GM19455 (cell line): ENCODE measurements around the gene AHNAK2.

Experiments
- ATAC-seq: cut with Tn5 transposase; IDR thresholded peaks from one replicate; pipeline ENCODE4 v1.9.1; 2021; ENCODE audit not compliant: unreplicated experiment

Gene AHNAK2

DNA sequence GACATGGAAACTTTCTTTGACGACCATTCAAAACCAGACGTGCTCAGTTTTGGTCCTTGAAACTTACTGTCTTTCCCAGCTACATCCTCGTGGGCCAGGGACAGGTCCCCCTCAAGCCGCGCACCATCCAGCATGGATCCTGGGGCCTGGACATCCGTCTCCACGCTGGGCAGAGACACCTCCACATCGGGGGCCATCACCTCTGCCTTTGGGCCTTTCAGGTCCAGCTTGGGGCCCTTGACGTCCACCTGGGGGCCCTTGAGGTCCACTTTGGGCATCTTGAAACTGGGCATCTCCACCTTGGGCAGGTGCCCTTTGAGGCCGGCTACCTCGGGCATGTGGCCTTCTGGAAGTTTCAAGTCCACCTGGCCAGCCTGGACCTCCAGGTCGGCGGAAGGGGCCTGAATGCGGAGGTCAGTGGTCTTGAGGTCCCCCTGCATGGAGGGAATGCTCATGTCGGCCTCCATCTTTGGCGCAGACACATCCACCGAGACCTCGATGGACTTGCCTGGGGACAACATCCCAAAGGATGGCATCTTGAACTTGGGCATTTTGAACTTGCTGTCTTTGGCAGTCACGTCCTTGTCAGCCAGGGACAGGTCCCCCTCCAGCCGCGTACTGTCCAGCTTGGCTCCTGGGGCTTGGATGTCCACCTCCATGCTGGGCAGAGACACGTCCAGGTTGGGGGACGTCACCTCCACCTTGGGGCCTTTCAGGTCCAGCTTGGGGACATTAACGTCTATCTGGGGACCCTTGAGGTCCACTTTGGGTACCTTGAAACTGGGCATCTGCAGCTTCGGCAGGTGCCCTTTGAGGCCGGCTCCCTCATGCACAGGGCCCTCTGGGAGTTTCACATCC, 36.4 kb downstream of the AHNAK2 start:
- no peak for ATAC-seq

DNA sequence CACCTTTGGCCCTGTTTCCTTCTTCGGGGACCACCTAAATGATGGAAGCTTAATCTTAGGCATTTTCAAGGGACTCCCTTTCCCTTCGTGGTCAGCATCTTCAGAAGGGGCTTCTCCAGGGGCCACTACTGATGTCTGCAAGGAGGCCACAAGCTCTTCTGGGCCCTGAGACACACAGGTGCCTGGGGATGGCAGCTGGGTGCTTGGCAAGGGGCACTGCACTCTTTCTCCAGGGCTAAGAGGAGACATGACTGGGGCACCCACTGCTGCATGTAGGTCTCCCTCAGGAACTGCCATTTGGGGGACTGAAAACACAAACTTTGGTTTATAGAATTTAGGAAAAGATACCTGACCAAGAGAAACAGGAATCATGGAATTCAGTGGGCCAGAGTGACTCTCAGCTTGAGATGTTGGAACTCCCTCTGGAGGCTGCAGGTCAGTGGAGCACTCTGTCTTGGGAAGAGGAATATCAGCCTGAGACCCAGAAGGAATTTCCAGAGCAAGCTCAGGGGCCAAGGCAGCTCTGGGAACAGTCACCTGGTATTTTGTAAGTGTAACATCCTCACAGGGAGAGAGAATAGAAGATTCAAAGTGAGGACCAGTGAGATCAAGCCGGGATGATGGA, 37.5 kb downstream of the AHNAK2 start:
- ATAC-seq, result no peak

DNA sequence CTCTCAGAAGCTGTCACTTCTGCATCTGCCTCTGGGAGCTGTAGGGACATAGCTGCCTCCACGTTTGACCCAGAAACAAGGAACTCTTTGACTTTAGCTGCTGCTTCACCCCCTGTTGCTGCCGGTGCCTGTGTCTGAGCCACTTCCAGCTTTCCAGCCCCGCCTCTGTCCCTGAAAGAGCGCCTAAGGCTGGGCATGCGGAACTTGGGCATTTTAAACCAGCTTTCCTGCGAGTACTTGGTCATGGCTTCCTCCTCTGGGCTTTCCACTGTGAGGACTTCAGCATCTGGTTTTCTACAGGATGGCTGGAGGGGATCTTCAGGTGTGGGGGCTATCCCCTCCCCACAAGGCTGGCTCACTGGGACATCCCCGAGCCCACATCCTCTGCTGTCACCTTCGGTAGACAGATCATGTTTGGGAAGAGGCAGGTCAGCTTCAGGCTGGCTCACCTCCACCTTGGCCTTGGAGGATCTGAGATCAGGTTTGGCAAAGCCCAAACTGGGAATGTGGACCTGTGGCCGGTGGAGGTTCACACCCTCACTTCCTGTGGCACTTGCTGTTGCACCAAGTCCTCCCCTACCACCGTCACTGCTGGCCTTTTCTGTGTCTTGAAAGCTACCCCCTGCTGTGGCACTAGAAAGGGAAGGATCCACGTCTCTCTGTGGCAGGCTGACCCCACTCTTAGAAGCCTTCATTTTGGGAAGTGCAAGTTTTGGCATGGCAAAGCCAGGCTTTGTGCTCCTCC, 38.3 kb downstream of the AHNAK2 start:
- no peak for ATAC-seq

DNA sequence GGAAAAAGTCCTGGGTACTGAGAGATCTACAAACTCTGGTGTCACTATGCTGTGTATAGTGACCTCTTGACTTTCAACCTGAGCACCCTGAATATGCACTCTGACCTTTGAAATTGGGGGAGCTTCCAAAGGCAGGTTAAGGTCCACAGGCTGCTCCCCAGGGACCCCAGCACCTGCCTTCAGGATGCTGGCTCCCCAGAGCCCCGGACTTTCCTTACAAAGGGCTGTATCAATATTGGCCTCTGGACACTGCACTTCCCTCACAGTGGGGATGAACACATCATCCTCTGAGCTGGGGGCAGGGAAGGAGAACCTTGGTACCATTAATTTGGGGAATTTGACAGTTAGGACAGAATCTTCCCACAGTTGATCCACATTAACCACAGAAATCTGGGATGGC, 39.2 kb downstream of the AHNAK2 start:
- no peak for ATAC-seq

DNA sequence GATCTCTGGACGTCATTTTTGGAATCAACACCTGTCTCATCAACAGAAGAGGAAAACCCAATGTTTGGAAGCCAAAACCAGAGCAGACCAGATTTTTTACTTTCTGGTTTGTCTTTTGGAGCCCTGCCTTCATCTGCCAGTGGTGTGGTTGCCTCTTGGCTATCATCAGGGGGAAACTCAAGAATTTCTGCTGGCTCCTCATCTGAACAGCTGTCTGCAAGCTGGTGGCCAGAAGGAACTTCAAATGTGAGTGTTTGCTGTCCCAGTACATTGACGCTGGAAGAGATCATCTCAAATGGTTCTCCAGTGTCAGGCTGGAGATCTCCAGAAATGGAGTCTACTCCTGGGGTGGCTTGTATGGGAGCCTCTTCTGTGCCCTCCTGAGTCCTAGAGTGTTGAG, 39.7 kb downstream of the AHNAK2 start:
- ATAC-seq, result no peak

DNA sequence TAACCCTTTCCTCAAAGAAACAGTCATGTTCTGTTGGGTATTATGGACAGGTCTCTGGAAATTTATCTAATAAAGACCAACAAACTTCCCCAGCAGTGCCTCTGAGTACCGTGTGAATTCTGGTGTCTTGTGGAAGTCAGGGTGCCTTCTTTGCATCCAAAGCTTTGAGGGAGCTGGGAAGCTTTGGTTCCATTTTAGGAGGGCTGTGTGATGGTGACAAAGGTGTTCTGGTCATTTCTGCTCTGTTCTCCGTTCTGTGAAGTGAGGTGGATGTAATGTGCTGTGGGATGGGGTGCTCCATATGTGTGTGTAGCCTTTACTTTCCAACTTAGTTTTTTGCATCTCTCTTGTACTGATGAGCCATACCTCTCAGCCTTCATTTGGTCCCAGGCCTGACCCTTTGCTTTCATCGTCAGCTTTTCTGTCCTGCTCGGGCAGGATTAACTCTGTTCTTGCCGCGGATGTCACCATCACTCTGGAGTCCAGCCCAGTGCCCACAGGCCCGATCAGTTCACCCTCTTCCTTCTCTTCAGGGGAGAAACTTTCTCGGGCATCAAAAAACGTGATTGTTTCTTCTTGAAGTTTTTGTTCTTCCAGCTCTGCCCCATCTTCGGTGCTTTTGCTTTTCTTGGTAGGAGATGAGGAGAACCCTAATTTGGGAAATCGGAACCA, 40.3 kb downstream of the AHNAK2 start:
- no peak for ATAC-seq

DNA sequence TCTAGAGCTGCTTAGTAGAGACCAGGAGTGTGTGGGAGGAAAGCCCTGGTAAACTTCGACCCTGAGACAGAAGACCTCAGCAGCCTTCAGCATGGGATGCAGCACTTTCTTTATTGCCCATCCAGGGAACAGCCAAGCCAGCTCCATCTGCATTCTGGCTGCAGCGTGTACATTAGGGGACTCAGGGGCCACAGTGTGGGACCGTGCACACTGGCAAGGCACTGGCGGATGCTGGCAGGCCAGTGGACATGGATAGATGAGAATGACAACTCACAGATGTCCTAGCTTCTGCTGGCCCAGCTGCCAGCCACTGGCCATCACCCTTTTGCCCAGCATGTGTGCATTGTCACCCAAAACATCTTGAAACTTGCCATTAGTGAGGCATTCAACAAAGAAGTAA, 41.0 kb downstream of the AHNAK2 start:
- ATAC-seq, result no peak

DNA sequence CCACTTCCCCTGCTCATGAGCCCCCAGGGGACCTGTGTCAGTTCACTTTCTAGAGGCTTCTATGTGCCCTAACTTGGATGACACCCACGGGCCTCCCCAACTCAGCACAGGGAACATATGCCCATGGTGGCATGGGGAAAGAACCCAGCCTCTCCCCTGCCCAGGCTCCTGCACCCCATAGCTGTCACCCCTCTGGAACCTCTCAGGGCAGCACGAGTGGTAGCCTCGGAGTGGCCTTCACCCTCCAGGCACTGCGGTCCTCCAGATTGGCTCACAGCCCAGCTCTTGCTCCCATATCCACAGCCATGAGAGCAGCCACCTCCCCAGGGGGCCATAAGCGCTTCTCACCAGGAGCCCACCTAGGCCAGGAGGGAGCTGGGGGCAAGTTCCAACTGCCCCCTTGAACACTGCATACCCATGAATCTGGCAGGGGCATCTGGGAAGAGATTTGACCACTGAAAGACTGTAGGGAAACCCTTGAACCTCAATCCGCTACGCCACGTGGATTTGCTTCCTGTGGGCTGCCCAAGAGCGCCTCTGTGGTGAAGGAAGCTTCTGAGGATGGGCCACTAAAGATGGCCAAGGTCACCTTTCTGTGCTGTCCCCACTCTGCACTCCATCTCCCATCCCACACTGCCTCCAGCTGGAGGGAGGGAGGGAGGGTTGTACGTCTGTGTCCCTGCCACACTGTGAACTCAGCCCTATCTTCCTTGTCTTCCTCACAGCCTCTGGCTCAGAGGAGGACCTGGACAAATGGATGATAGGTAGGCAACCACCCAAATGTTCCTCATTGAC, 41.6 kb downstream of the AHNAK2 start:
- no peak for ATAC-seq

DNA sequence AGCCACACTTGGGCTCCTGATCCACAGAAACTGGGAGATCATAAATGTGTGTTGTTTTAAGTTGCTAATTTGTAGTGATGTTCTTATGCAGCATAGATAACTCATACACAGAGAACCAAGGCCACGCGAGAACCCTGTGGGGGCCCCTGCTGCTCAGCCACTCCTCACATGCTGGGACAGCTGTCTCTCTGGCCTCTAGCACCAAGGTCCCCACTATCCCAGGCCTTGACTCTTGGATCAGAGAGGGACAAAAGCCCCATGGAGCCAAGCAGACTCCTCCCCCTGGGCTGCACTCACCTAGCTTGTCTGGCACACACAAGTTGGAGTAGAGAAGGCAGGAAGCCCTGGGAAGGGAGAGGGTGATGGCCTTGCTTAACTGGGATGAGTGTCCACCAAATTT, 42.2 kb downstream of the AHNAK2 start:
- no peak for ATAC-seq

DNA sequence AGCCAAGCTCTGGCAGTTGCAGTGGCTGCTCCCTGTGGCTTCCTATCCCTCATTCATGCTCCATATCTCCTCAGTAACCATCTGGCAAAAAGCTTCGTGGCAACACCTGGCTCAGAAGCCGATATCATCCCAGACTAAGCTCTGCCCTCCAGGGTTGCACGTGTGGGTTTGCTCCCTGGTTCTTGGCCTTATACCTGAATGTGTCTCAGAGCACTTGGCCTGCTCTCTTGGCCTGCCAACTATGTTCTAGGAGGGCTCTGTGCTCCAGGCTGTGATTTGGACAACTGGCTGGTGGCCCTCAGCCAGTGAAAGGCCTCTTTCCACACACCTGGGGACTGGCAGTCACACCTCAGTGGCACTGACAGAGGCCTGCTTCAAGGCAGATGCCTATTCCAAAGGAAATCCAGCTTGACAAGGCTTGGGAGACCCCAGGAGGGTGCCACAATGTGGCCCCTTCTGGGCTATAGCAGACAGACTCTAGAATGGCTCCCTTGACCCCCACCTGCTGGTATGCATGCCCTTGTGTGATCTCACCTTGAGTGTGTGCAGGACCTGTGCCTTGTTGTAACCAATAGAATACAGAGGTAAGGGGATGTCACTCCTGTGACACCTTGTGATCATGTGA, 43.0 kb downstream of the AHNAK2 start:
- no peak for ATAC-seq

DNA sequence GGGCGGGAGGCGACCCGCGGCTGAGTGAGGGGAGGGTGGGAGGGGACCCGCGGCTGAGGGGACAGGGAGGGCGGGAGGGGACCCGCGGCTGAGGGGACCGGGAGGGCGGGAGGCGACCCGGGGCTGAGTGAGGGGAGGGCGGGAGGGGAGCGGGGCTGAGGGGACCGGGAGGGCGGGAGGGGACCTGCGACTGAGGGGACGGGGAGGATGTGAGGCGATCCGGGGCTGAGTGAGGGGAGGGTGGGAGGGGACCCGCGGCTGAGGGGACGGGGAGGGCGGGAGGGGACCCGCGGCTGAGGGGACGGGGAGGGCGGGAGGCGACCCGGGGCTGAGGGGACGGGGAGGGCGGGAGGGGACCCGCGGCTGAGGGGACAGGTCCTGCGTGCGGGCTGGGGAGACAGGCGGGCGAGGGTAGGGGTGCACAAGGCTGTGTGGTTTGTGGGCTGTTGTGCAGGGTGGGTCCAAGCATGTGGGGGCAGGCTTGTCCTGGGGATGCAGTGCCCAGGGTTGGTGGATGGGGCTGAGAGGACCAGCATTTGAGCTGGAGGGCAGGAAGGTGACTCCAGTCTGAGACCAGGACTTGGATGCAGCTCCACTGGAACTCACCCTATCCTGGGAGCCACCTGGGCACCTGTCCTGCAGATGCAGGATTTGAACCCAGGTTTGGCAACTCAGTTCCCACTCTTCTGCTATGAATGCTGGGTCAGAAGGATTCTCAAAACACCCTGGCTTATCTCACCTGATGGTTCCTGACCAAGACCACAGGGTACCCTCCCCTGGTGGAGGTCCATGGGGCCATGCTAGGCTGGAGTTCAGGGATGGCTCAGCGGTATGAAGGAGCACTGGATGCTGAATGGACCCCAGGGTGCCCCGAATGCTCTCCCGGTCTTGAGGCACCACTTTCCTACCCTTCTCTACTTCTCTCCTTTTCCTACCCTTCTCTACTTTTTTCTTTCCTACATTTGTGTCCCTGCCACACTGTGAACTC, 44.1 kb downstream of the AHNAK2 start:
- ATAC-seq, result no peak

DNA sequence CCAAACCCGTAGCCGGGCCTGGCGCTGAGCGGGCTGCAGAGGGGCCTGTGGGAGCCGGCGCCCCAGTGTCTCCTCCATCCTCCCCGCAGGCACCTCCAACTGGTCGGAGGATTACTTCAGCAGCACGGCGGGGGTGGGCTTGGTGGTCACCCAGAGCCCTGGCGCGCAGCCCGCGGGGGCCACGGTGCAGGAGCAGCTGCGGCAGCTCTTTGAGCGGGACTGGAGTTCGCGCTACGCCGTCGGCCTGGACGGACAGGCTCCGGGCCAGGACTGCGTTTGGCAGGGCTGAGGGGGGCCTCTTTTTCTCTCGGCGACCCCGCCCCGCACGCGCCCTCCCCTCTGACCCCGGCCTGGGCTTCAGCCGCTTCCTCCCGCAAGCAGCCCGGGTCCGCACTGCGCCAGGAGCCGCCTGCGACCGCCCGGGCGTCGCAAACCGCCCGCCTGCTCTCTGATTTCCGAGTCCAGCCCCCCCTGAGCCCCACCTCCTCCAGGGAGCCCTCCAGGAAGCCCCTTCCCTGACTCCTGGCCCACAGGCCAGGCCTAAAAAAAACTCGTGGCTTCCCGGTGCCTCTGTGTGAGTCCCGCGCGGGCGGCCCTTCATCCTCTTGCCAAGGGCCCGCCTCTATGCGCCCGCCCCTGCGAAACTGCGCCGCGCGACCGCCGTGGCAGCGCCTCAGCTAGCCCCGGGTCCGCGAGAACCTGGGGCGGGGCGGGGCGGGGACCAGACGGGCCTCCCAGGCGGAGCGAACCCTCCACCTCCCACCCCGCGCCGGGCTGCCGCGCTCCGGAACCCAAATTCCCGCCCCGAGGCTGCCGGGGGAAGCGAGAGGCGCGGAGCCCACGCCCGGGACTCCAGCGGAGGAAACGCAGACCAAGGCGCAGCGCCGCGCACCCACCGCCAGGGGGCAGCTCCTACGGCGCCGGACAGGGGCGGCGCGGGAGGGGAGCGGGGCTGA, 45.2 kb downstream of the AHNAK2 start:
- ATAC-seq, result no peak

DNA sequence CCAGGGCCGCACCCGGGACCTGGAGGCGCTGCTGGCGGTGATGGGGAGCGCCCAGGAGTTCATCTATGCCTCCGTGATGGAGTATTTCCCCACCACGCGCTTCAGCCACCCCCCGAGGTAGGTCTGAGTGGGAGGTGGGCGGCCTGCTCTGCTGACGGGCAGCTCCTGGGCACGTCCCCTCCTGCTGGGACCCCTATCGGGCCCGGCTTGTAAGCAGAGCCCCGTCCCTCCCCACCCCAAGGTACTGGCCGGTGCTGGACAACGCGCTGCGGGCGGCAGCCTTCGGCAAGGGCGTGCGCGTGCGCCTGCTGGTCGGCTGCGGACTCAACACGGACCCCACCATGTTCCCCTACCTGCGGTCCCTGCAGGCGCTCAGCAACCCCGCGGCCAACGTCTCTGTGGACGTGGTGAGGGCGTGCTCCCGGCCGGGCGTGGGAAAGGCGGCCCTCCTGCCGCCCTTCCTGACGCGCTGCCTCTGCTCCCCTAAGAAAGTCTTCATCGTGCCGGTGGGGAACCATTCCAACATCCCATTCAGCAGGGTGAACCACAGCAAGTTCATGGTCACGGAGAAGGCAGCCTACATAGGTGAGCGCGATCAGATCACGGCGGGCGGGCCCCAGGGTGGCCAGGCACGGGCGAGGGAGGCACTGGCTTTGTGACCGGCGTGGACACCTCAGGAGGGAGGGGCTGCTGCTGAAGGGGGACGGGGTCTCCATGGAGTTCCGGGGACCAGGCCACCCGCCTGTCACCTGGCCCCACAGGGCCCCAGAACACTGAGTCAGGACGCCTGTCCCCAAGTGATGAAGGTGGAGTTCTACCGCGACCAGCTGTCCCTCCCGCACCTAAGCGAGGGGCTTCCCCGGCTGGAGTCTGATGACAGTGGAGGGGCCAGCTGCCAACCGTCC, 46.2 kb downstream of the AHNAK2 start:
- no peak for ATAC-seq

DNA sequence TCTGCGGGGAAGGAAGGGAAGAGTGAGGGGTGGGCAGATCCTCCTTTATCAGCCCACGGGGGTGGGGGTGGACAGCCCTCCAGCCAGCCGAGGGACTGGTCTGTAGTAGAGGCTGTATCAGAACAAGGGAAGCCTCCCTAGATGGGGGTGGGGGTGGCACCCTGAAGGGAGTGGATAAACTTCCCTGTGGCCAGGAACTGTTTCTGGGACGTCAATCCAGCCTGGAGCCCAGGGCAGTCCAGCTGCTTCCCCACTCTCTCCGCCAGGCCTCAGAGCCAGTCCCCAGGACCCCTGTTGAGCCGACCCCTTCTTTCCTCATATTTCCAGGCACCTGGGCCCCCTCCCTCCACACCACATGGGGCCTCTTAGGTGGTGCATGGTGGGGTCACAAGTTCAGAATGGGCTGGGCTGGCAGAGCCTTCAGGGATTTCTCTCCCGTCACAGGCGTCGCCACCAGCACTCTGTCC, 46.8 kb downstream of the AHNAK2 start:
- ATAC-seq, result no peak

DNA sequence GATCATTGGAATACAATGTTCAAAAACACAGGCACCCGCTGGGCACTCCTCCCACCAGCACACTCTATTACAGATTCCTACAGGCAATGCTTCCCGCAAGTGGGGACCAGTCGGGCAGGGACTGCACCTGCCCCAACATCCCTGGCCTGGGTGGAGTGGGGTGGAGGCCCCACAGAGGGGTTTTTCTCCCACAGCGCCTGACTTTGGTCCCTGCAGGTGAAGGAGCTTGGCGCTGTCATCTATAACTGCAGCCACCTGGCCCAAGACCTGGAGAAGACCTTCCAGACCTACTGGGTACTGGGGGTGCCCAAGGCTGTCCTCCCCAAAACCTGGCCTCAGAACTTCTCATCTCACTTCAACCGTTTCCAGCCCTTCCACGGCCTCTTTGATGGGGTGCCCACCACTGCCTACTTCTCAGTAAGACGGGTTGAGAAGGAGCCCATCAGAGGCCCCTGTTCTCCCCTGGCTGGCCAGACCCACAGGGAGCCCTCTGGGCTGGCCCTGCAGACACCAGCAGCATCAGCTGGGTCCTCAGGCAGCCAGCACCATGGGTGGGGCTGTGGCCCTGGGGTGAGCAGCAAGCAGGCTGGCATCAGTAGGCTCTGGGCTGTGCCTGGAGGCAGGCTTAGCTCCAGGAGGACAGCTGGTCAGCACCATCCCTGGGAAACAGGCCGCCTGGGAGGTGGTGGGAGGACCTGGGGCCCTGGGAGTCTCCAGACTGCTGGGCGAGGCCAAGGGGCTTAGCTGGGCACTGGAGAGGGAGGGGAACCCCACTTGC, 47.5 kb downstream of the AHNAK2 start:
- ATAC-seq, result no peak
